ENCODE data around the gene UBXN10.

GRCh38 chr1:20210736-20211460 is 25.0 kb downstream of the UBXN10 start:
- TF ChIP-seq EZH2 (IDR thresholded peaks at IDR 0.05) (no peak), CTCF (IDR thresholded peaks at IDR 0.05) (no peak)

All from neural progenitor cell (in vitro differentiated cells).